ENCODE data around the gene DNASE2. TPM values are rescaled to one million over a fixed set of nuclear protein-coding genes. Genes with fewer than 3 reads are reported as not detected.

DNASE2 gene
- total RNA-seq, 1 experiment from 2014 or later: 22.7 TPM

DNA sequence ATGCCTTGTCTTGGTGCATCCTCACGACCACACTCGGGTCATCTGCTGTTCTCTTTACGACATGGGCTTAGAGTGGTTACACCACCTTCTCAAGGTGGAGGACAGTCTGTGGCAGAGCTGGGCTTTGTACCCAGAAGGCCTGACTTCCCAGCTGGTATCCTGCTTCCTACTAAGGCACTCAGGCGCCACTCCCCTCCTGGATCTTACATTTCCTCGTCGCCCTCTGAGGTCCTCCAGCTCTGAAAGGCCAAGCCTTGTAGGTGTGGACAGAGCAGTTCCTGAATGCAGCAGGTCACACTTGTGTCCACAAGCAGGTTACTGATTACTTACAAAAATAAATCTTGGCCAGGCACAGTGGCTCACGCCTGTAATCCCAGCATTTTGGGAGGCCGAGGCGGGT, 25.9 kb upstream of the DNASE2 start:
- CTCF ChIA-PET: interaction anchor here (0.6 kb wide), 2 partner anchors 9 to 1597 kb away, joined by 3 to 8 read pairs; no protein-coding TSS in a partner anchor
- TF ChIP-seq EZH2 (IDR thresholded peaks at IDR 0.05; ENCODE audit: borderline replicate concordance, low read depth, low read length, poor library complexity, severe bottlenecking): no peak
- TF ChIP-seq, protein P1, sequence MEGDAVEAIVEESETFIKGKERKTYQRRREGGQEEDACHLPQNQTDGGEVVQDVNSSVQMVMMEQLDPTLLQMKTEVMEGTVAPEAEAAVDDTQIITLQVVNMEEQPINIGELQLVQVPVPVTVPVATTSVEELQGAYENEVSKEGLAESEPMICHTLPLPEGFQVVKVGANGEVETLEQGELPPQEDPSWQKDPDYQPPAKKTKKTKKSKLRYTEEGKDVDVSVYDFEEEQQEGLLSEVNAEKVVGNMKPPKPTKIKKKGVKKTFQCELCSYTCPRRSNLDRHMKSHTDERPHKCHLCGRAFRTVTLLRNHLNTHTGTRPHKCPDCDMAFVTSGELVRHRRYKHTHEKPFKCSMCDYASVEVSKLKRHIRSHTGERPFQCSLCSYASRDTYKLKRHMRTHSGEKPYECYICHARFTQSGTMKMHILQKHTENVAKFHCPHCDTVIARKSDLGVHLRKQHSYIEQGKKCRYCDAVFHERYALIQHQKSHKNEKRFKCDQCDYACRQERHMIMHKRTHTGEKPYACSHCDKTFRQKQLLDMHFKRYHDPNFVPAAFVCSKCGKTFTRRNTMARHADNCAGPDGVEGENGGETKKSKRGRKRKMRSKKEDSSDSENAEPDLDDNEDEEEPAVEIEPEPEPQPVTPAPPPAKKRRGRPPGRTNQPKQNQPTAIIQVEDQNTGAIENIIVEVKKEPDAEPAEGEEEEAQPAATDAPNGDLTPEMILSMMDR (conservative IDR thresholded peaks at IDR 0.05; ENCODE audit: low read depth, low read length): no peak

GRCh38 chr19:12899891-12900518, 18.8 kb upstream of the DNASE2 start:
- no peaks in the 10 kb centered on the region for H3K9me3 ChIP-seq (ENCODE audit: low read depth, low read length, poor library complexity, severe bottlenecking)
- no TSS peak for BruUV-seq (replicated peaks)
- H3K27ac ChIP-seq (ENCODE audit: low read depth, low read length, poor library complexity, severe bottlenecking): no peak overlapping the region
- H3K36me3 ChIP-seq (ENCODE audit: insufficient read depth, low read length, poor library complexity, severe bottlenecking): peaks cover 14% of the 10 kb centered on the region
- ChIA-PET POLR2A (ENCODE audit: low non-redundant PET) (no interaction called here), CTCF (no interaction called here)
- H3K4me1 ChIP-seq (ENCODE audit: insufficient read depth, low read length, poor library complexity, severe bottlenecking): no peaks in the 10 kb centered on the region
- no peaks in the 10 kb centered on the region for H3K27me3 ChIP-seq (replicated peaks; ENCODE audit: insufficient read depth, low read depth, low read length, poor library complexity)
- intact Hi-C loops (cut with micrococcal nuclease; ENCODE audit: unreplicated experiment): no loop called here
- no peak for DNase-seq (ENCODE audit: low spot score)
- TF ChIP-seq, protein P1 (conservative IDR thresholded peaks at IDR 0.05; ENCODE audit: low read depth, low read length): no peak
- TF ChIP-seq EZH2 (IDR thresholded peaks at IDR 0.05; ENCODE audit: borderline replicate concordance, low read depth, low read length, poor library complexity, severe bottlenecking): no peak
- no peak overlapping the region for H3K4me3 ChIP-seq (ENCODE audit: low read depth, low read length, poor library complexity, severe bottlenecking)

More for the DNA sequence above, 25.9 kb upstream of the DNASE2 start:
- no peak overlapping the region for H3K27ac ChIP-seq (ENCODE audit: low read depth, low read length, poor library complexity, severe bottlenecking)
- no TSS peak for BruUV-seq (replicated peaks)
- DNase-seq (ENCODE audit: low spot score): no peak
- no peaks in the 10 kb centered on the region for H3K36me3 ChIP-seq (ENCODE audit: insufficient read depth, low read length, poor library complexity, severe bottlenecking)
- intact Hi-C loops (cut with micrococcal nuclease; ENCODE audit: unreplicated experiment): no loop called here
- H3K4me3 ChIP-seq (ENCODE audit: low read depth, low read length, poor library complexity, severe bottlenecking): no peak overlapping the region
- no peaks in the 10 kb centered on the region for H3K27me3 ChIP-seq (replicated peaks; ENCODE audit: insufficient read depth, low read depth, low read length, poor library complexity)
- H3K9me3 ChIP-seq (ENCODE audit: low read depth, low read length, poor library complexity, severe bottlenecking): no peaks in the 10 kb centered on the region
- POLR2A ChIA-PET (ENCODE audit: low non-redundant PET): no interaction called here
- H3K4me1 ChIP-seq (ENCODE audit: insufficient read depth, low read length, poor library complexity, severe bottlenecking): peaks cover 4% of the 10 kb centered on the region

DNA sequence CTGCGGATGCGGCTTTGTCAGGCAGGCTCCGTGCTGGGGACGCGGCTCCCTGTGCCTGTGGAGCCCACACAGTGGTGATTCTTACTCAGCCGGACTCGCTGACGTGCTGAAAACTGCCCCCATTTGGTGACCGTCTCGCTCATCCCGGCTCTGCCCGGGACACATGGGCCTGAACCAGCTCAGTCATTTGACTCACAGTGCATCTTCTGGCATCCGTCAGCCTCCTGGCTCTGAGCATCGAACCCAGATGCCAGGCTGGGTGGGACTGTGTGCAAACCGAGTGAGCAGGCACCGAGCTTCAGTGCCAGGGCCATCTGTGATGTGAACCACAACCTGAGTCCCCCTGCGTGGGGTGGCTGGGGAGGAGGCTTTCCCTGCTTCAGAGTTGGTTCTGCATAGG, 15.2 kb upstream of the DNASE2 start:
- POLR2A ChIA-PET (ENCODE audit: low non-redundant PET): no interaction called here
- CTCF ChIA-PET: no interaction called here
- BruUV-seq (replicated peaks): no TSS peak
- no peak overlapping the region for H3K27ac ChIP-seq (ENCODE audit: low read depth, low read length, poor library complexity, severe bottlenecking)
- H3K4me1 ChIP-seq (ENCODE audit: insufficient read depth, low read length, poor library complexity, severe bottlenecking): no peaks in the 10 kb centered on the region
- no peak overlapping the region for H3K4me3 ChIP-seq (ENCODE audit: low read depth, low read length, poor library complexity, severe bottlenecking)
- DNase-seq (ENCODE audit: low spot score): no peak
- intact Hi-C loops (cut with micrococcal nuclease; ENCODE audit: unreplicated experiment): no loop called here
- no peak for TF ChIP-seq EZH2 (IDR thresholded peaks at IDR 0.05; ENCODE audit: borderline replicate concordance, low read depth, low read length, poor library complexity, severe bottlenecking)
- TF ChIP-seq, protein P1 (conservative IDR thresholded peaks at IDR 0.05; ENCODE audit: low read depth, low read length): no peak
- H3K27me3 ChIP-seq (replicated peaks; ENCODE audit: insufficient read depth, low read depth, low read length, poor library complexity): no peaks in the 10 kb centered on the region
- no peaks in the 10 kb centered on the region for H3K9me3 ChIP-seq (ENCODE audit: low read depth, low read length, poor library complexity, severe bottlenecking)
- H3K36me3 ChIP-seq (ENCODE audit: insufficient read depth, low read length, poor library complexity, severe bottlenecking): peaks cover 21% of the 10 kb centered on the region

Measured in A673 (cell line).